ENCODE results near the gene C1QL3.

DNA sequence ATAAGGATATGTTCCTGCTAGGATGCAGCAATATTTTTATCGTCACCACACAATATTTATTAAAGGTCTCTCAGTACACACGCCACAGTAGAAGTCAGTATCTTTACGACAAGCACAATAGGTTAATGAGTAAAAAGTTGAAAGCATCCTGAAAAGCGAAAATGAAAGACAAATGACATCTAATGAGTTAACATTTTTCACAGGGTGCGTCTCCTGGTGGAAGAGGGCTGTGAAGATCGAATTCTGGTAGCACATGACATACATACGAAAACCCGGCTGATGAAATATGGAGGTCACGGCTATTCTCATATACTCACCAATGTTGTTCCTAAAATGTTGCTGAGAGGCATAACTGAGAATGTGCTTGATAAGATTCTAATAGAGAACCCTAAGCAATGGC, 10.8 kb downstream of the C1QL3 start:
- TF ChIP-seq CTCF (IDR thresholded peaks at IDR 0.05; ENCODE audit: low read length) (no peak), EZH2 (optimal IDR thresholded peaks at IDR 0.05; ENCODE audit: low read depth, low read length) (no peak)
